HepG2 (cell line): Measurements from ENCODE around the gene ERO1A.
A peak's percentile ranks its signal among the peaks of the same experiment; 100 is the strongest.

Source experiments
- CHD2 ChIP-seq: IDR thresholded peaks from 2 replicates; pipeline ENCODE4 v1.6.1; 2011; ENCODE audit warnings: low read depth, low read length, improper control_type of control experiment
- CREB1 ChIP-seq, 2 experiments: fragments of 450-650 bp in 1 of 2; IDR thresholded peaks; 2 replicates each; pipeline ENCODE4 v1.6.1; 2016 to 2017; ENCODE audit warnings: control low read depth in 1 of 2, mild to moderate bottlenecking in 1 of 2, missing compliant biosample characterization in 1 of 2, missing genetic modification characterization in 1 of 2
- ESRRA ChIP-seq: sonication (generic); formaldehyde crosslinking; IDR thresholded peaks from 2 replicates; pipeline ENCODE4 v1.5.1; 2020; ENCODE audit warnings: mild to moderate bottlenecking, low read depth, missing genetic modification reagents
- POLR2A ChIP-seq, 2 experiments: IDR thresholded peaks; 2 replicates each; pipeline ENCODE4 v1.6.1; 2011; ENCODE audit warnings: low read depth in 2 of 2, low read length in 2 of 2, mild to moderate bottlenecking in 1 of 2, moderate library complexity in 1 of 2; ENCODE audit not compliant: insufficient read depth in 1 of 2
- TARDBP ChIP-seq: sonication (generic); formaldehyde crosslinking; IDR thresholded peaks from 2 replicates; pipeline ENCODE4 v1.8.0; 2022; ENCODE audit warnings: mild to moderate bottlenecking, missing genetic modification reagents
- TERF1 ChIP-seq: sonication (generic); formaldehyde crosslinking; IDR thresholded peaks from 2 replicates; pipeline ENCODE4 v1.8.0; 2022; ENCODE audit warnings: mild to moderate bottlenecking, missing genetic modification reagents, moderate library complexity
- ZFP36L1 ChIP-seq: sonication (generic); formaldehyde crosslinking; IDR thresholded peaks from 2 replicates; pipeline ENCODE4 v1.8.0; 2022; ENCODE audit warnings: mild to moderate bottlenecking, missing genetic modification reagents, moderate library complexity
- ZHX1 ChIP-seq: sonication (generic); formaldehyde crosslinking; IDR thresholded peaks from 2 replicates; pipeline ENCODE4 v1.8.1; 2022; ENCODE audit warnings: low read depth, mild to moderate bottlenecking, missing genetic modification reagents
- TF ChIP-seq, protein P1 (sequence below): sonication (generic); formaldehyde crosslinking; IDR thresholded peaks from 2 replicates; pipeline ENCODE4 v1.5.0; 2020; ENCODE audit warnings: mild to moderate bottlenecking, missing genetic modification reagents, moderate library complexity
- TF ChIP-seq, protein P2 (sequence below): IDR thresholded peaks from 2 replicates; pipeline ENCODE4 v1.6.1; 2016; ENCODE audit warnings: missing compliant biosample characterization, missing genetic modification reagents, borderline replicate concordance

DNA sequence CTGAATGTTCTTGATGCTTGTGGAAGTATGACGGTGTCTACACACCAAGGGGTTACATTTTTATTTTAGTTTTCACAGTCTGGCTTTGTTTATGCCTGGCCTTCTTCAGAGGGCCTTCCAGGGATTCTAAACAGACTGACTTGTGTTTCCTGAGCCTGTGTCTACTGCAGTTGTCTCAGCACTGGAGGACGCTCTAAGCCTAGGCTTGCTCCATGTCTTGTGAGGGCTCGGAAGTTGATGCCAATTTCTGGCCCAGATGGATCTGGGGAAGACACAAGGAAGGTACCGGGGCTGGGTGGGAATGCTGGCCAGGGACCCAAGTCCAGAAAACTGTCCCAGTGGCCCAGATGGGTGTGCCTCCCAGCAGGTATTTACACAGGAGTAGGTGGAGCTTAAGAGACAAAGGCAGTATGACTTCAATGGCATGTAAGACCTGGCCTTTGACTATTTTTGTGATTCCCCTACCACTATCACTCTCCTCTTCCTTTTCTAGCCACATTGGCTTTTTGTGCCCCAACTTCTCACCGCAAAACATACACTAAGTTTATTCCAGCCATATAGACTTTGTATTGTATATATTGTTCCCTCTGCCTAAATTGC lies 85.8 kb downstream of the ERO1A start:
- TF ChIP-seq POLR2A (IDR thresholded peaks at IDR 0.05; ENCODE audit: insufficient read depth in 1 of 2, low read depth in 2 of 2, low read length in 2 of 2) (no peak), ZHX1 (CRISPR knock-in tag) (no peak), ESRRA (CRISPR knock-in tag) (no peak), TERF1 (no peak), CHD2 (no peak), ZFP36L1 (CRISPR knock-in tag) (no peak), CREB1 (IDR thresholded peaks at IDR 0.05) (no peak), CREB1 (CRISPR knock-in tag; IDR thresholded peaks at IDR 0.05) (no peak), TARDBP (CRISPR knock-in tag) (no peak)
- TF ChIP-seq, protein P1, sequence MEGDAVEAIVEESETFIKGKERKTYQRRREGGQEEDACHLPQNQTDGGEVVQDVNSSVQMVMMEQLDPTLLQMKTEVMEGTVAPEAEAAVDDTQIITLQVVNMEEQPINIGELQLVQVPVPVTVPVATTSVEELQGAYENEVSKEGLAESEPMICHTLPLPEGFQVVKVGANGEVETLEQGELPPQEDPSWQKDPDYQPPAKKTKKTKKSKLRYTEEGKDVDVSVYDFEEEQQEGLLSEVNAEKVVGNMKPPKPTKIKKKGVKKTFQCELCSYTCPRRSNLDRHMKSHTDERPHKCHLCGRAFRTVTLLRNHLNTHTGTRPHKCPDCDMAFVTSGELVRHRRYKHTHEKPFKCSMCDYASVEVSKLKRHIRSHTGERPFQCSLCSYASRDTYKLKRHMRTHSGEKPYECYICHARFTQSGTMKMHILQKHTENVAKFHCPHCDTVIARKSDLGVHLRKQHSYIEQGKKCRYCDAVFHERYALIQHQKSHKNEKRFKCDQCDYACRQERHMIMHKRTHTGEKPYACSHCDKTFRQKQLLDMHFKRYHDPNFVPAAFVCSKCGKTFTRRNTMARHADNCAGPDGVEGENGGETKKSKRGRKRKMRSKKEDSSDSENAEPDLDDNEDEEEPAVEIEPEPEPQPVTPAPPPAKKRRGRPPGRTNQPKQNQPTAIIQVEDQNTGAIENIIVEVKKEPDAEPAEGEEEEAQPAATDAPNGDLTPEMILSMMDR (CRISPR knock-in tag), result peak; percentile 47
- TF ChIP-seq, protein P2, sequence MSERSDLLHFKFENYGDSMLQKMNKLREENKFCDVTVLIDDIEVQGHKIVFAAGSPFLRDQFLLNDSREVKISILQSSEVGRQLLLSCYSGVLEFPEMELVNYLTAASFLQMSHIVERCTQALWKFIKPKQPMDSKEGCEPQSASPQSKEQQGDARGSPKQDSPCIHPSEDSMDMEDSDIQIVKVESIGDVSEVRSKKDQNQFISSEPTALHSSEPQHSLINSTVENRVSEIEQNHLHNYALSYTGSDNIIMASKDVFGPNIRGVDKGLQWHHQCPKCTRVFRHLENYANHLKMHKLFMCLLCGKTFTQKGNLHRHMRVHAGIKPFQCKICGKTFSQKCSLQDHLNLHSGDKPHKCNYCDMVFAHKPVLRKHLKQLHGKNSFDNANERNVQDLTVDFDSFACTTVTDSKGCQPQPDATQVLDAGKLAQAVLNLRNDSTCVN, result no peak
